Measurements from ENCODE around the gene ZNF189.

Gene ZNF189

GRCh38 chr9:101398068-101398929 lies at the start of gene ZNF189, which contains the start of gene MRPL50:
Gene ZNF189 (plus strand): TSS chr9:101398851. CDS start chr9:101399157, 306 bp downstream.
Gene MRPL50 (minus strand): TSS chr9:101398618. CDS start chr9:101398592, 26 bp downstream.
- ATAC-seq = peak; percentile 98

GRCh38 chr9:101350285-101350684 lies 48.4 kb upstream of the ZNF189 start:
- ATAC-seq = no peak

- ATAC-seq = no peak
Observed at GRCh38 chr9:101352892-101353463, 45.7 kb upstream of the ZNF189 start.

- no peak for ATAC-seq
Observed at GRCh38 chr9:101353683-101354082, 45.0 kb upstream of the ZNF189 start.

GRCh38 chr9:101354143-101354764 lies 44.4 kb upstream of the ZNF189 start:
- ATAC-seq = no peak

- no peak for ATAC-seq
Observed at GRCh38 chr9:101354765-101355708, 43.6 kb upstream of the ZNF189 start.

GRCh38 chr9:101356619-101357018 lies 42.0 kb upstream of the ZNF189 start:
- ATAC-seq = no peak

GRCh38 chr9:101359679-101360078 lies 39.0 kb upstream of the ZNF189 start:
- ATAC-seq = no peak

- no peak for ATAC-seq
Observed at GRCh38 chr9:101360647-101361046, 38.0 kb upstream of the ZNF189 start.

GRCh38 chr9:101362450-101362849 lies 36.2 kb upstream of the ZNF189 start:
- no peak for ATAC-seq

- ATAC-seq = no peak
Observed at GRCh38 chr9:101365181-101365580, 33.5 kb upstream of the ZNF189 start.

GRCh38 chr9:101366038-101366756 lies 32.5 kb upstream of the ZNF189 start:
- no peak for ATAC-seq

- no peak for ATAC-seq
Observed at GRCh38 chr9:101367323-101367722, 31.3 kb upstream of the ZNF189 start.

- ATAC-seq = no peak
Observed at GRCh38 chr9:101369286-101369685, 29.4 kb upstream of the ZNF189 start.

GRCh38 chr9:101369884-101370531 lies 28.6 kb upstream of the ZNF189 start:
- no peak for ATAC-seq

GRCh38 chr9:101371813-101372212 lies 26.8 kb upstream of the ZNF189 start:
- ATAC-seq = no peak

GRCh38 chr9:101372327-101373118 lies 26.1 kb upstream of the ZNF189 start:
- ATAC-seq = no peak

GRCh38 chr9:101375546-101375945 lies 23.1 kb upstream of the ZNF189 start:
- ATAC-seq = no peak

- ATAC-seq = no peak
Observed at GRCh38 chr9:101376111-101376848, 22.4 kb upstream of the ZNF189 start.

- ATAC-seq = no peak
Observed at GRCh38 chr9:101380295-101380694, 18.4 kb upstream of the ZNF189 start.
